NOMO-1 treated with dmso at 0.1 percent for 144 hours (cell line): ENCODE results near the gene HBE1.
"Not testable (repeated sequence)": the region's sequence is repeated elsewhere in the genome, so short reads cannot be mapped to it uniquely, and the experiment has no call there.

Experiments used
- DNase-seq: peaks from one replicate; lab custom pipeline; 2025; ENCODE audit not compliant: unreplicated experiment; lab: John Stamatoyannopoulos, UW

The HBE1 gene

DNA sequence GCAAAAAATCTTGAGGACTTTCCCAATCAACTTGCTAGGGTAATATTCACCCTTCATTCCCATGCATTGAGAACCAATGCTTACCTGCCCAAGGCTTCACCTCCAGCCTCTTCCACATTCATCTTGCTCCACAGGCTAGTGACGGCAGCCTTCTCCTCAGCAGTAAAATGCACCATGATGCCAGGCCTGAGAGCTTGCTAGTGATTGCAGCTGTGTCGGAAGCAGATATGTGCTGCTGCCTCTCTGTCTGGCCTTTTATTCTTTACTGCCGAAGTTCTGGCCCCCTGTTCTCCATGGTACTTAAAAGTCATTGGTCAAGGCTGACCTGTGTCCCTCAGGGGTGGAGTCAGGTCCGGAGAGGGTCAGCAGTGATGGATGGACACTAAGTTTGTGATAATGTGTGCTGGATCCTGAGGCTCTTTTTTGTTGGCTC is at the start of gene HBE1:
TSS of gene HBE1 (minus strand) at position 231 of the 433 bp plus-strand sequence. CDS start at position 176, 55 bp downstream.
- DNase-seq = no peak

- DNase-seq = no peak
These were observed 47.5 kb upstream of the HBE1 start for GRCh38 chr11:5317292-5317691.

DNA sequence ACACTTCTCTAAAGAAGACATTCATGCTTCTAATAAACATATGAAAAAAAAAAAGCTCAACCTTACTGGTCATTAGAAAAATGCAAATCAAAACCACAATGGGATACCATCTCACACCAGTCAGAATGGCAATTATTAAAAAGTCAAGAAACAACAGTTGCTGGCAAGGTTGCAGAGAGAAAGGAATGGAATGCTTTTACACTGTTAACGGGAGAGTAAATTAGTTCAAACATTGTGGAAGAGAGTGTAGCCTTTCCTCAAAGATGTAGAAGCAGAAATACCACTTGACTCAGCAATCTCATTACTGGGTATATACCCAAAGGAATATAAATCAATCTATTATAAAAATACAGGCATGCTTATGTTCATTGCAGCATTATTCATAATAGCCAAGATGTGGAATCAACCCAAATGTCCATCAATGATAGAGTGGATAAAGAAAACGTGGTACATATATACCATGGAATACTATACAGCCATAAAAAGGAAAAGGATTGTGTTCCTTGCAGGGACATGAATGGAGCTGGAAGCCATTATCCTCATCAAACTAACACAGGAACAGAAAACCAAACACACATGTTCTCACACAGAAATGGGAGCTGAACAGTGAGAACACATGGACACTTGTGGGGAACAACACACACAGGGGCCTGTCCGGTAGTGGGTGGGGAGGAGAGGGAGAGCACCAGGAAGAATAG is 43.7 kb upstream of the HBE1 start:
- not testable (repeated sequence) for DNase-seq

DNA sequence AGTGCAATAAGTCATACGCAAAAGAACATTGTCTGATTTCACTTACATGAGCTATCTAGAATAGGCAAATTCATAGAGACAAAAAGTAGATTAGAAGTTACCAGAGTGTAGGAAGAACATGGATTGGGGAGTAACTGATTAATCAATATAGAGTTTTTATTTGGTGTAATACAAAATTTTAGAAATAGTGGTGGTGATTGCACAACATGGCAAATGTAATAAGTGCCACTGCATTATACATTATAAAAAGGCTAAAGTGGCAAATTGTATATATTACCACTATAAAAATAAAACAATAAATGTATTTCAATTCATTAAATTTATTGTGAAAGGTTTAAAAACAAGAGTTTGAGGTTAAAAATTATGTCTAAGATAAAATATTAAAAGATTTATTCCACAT is 40.7 kb upstream of the HBE1 start:
- DNase-seq = no peak

GRCh38 chr11:5307256-5308019 is 37.7 kb upstream of the HBE1 start:
- DNase-seq = no peak

DNA sequence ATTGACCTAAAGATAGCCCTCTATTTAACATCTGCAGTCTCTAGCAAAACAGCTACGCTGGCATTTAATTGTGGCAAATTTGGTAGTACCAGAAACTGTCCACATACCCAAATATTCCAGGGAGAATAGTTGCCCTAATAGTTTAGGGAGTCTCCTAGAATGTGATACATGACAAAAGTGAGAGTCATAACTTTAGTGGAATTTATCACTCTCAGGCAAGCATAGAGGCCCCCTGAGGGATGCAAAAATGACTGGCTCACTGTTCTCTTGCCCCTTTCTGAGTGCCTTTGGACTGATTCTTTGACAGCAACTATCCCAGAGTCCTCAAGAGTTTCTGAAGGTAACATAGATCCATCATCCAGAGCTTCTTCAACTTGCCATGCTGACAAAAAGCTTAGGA is 34.3 kb upstream of the HBE1 start:
- no peak for DNase-seq

DNA sequence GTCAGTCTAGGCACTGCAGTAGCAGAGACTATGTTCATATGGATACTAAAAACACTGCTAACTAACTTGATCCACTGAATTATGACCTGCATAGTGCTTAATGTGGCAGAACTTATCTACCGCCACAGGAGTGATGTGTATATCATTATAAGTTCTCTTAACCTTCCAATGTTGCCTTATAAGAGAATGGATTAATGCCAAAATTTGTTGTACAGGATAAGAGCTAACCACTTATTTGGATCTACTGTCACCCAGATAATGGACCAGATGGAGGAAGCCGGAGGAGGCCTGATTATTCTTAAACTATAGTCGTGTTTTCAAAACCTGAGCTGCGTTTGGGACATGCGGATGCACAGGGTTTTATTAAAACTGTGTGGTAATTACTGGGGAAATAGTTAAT is 33.9 kb upstream of the HBE1 start:
- DNase-seq = no peak

GRCh38 chr11:5301846-5302245 is 32.1 kb upstream of the HBE1 start, which contains the start of gene OR51B4:
TSS of gene OR51B4 (minus strand) at chr11:5301946. CDS start at chr11:5301946, 0 bp downstream.
- DNase-seq = no peak

- DNase-seq = no peak
These were observed 30.5 kb upstream of the HBE1 start for GRCh38 chr11:5300251-5300650.

DNA sequence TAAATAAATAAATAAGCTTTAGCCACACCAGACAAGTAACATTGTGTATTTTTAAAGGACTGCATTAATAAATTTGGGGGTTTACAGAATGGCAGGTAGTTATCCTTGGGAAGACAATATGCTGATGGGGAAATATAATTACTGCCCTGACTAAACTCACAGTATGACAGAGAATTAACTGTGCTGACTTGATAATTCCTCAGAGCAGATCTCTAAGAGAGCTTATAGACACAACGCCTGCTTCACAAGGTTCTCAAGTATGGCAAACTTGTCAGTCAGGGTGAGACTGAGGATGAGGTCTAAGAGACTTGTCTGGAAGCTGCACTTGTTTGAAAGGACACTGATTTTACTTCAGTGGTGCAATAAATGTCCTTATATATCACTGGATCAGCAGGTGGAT is 28.7 kb upstream of the HBE1 start:
- no peak for DNase-seq

GRCh38 chr11:5297721-5298323 is 28.1 kb upstream of the HBE1 start:
- DNase-seq = no peak

- DNase-seq = not testable (repeated sequence)
These were observed 24.7 kb upstream of the HBE1 start for GRCh38 chr11:5294342-5294995.

DNA sequence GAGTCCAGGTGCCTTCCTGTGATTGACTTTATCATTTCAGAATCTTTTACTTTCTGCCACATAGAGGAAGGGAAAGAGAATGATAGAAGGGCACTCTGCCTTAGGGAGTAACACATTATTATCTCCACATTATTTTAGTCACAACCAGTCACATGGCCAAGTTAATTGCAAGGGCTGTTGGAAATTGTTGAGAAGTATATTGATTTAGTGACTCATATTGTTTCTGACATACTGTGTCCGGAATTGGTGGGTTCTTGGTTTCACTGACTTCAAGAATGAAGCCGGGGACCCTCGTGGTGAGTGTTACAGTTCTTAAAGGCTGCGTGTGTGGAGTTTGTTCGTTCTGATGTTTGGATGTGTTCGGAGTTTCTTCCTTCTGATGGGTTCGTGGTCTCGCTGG is 23.3 kb upstream of the HBE1 start:
- DNase-seq = no peak

- DNase-seq = no peak
These were observed 21.6 kb upstream of the HBE1 start for GRCh38 chr11:5291207-5291838.

DNA sequence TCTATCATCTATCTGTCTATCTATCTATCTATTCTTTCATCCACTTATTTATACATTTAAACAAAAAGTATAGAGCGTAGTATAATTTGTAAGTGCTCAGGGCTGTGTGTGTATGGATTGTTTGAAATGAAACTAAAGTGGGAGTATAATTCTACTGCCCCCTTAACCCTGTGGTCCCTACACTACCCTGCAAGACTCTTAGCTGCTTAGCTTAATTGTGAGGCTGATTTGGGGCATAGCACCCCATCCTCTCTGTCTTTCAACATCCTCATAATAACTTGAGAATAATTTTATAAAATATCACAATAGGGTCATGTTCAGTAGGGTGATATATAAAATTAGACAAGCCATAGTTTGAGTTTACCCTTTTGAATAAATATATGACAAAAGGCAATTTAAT is 20.4 kb upstream of the HBE1 start:
- no peak for DNase-seq

- no peak for DNase-seq
These were observed 20.0 kb upstream of the HBE1 start for GRCh38 chr11:5289696-5290095.

GRCh38 chr11:5288906-5289550 is 19.3 kb upstream of the HBE1 start:
- no peak for DNase-seq

DNA sequence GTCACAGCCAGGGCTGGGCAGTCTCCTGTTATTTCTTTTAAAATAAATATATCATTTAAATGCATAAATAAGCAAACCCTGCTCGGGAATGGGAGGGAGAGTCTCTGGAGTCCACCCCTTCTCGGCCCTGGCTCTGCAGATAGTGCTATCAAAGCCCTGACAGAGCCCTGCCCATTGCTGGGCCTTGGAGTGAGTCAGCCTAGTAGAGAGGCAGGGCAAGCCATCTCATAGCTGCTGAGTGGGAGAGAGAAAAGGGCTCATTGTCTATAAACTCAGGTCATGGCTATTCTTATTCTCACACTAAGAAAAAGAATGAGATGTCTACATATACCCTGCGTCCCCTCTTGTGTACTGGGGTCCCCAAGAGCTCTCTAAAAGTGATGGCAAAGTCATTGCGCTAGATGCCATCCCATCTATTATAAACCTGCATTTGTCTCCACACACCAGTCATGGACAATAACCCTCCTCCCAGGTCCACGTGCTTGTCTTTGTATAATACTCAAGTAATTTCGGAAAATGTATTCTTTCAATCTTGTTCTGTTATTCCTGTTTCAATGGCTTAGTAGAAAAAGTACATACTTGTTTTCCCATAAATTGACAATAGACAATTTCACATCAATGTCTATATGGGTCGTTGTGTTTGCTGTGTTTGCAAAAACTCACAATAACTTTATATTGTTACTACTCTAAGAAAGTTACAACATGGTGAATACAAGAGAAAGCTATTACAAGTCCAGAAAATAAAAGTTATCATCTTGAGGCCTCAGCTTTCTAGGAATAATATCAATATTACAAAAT is 18.6 kb upstream of the HBE1 start:
- no peak for DNase-seq

GRCh38 chr11:5286901-5287300 is 17.2 kb upstream of the HBE1 start:
- no peak for DNase-seq

DNA sequence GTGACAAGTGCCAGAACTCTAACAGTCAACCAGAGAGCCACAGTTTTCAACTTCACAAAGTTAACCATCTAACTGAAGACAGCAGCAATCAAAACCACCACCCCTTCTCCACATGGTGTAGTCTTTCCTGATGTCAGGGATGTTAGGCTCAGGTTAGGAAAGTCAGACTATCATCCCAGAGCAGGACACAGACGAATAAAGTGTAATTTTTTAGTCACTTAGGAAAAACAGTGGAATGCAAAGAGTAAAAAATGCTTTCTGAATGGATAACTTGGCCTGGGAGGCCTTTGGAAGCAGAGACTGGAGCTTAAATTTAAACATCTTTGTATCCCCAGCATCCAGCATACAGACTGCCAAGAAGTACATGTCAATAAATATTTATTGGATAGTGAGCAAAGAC is 16.6 kb upstream of the HBE1 start:
- no peak for DNase-seq
